Liver (tissue), 3 donors: ENCODE measurements around the gene RGS17.

Experiments
- ATF3 ChIP-seq: IDR thresholded peaks from 2 replicates; pipeline ENCODE4 v1.6.1; 2016; ENCODE audit warnings: antibody characterized with exemption
- CTCF ChIP-seq: fragments of 150-350 bp; IDR thresholded peaks from 2 replicates; pipeline ENCODE4 v1.5.1; 2017; ENCODE audit warnings: improper control_type of control experiment, low read depth, low read length; ENCODE audit not compliant: missing input control
- EGR1 ChIP-seq, 2 donors: IDR thresholded peaks; 2 replicates each; pipeline ENCODE4 v1.6.1; 2016 to 2018; ENCODE audit warnings: antibody characterized with exemption in 2 of 2, low read depth in 2 of 2
- FOXA1 ChIP-seq: IDR thresholded peaks from 2 replicates; pipeline ENCODE4 v1.6.1; 2016; ENCODE audit warnings: antibody characterized with exemption
- HNF4G ChIP-seq: IDR thresholded peaks from 2 replicates; pipeline ENCODE4 v1.6.1; 2016; ENCODE audit warnings: antibody characterized with exemption
- JUND ChIP-seq, 2 donors: IDR thresholded peaks; 2 replicates each; pipeline ENCODE4 v1.6.1; 2016; ENCODE audit warnings: antibody characterized with exemption in 2 of 2
- RAD21 ChIP-seq, 2 donors: IDR thresholded peaks; 2 replicates each; pipeline ENCODE4 v1.6.1; 2016; ENCODE audit warnings: antibody characterized with exemption in 2 of 2, mild to moderate bottlenecking in 2 of 2
- SP1 ChIP-seq: IDR thresholded peaks from 2 replicates; pipeline ENCODE4 v1.6.1; 2018; ENCODE audit warnings: antibody characterized with exemption, mild to moderate bottlenecking
- TAF1 ChIP-seq: conservative IDR thresholded peaks from 2 replicates; pipeline ENCODE4 v1.6.1; 2016; ENCODE audit warnings: antibody characterized with exemption, mild to moderate bottlenecking
- YY1 ChIP-seq: IDR thresholded peaks from 2 replicates; pipeline ENCODE4 v1.6.1; 2016; ENCODE audit warnings: antibody characterized with exemption, mild to moderate bottlenecking
- TF ChIP-seq, protein P1 (sequence below): IDR thresholded peaks from 2 replicates; pipeline ENCODE4 v1.6.1; 2016; ENCODE audit warnings: antibody characterized with exemption, mild to moderate bottlenecking
- TF ChIP-seq, protein P2 (sequence below): IDR thresholded peaks from 2 replicates; pipeline ENCODE4 v1.6.1; 2016; ENCODE audit warnings: antibody characterized with exemption
- TF ChIP-seq, protein P3 (sequence below): IDR thresholded peaks from 2 replicates; pipeline ENCODE4 v1.6.1; 2016; ENCODE audit warnings: antibody characterized with exemption
- donor health status: healthy.
- donor health status: healthy.

- TF ChIP-seq, protein P1, sequence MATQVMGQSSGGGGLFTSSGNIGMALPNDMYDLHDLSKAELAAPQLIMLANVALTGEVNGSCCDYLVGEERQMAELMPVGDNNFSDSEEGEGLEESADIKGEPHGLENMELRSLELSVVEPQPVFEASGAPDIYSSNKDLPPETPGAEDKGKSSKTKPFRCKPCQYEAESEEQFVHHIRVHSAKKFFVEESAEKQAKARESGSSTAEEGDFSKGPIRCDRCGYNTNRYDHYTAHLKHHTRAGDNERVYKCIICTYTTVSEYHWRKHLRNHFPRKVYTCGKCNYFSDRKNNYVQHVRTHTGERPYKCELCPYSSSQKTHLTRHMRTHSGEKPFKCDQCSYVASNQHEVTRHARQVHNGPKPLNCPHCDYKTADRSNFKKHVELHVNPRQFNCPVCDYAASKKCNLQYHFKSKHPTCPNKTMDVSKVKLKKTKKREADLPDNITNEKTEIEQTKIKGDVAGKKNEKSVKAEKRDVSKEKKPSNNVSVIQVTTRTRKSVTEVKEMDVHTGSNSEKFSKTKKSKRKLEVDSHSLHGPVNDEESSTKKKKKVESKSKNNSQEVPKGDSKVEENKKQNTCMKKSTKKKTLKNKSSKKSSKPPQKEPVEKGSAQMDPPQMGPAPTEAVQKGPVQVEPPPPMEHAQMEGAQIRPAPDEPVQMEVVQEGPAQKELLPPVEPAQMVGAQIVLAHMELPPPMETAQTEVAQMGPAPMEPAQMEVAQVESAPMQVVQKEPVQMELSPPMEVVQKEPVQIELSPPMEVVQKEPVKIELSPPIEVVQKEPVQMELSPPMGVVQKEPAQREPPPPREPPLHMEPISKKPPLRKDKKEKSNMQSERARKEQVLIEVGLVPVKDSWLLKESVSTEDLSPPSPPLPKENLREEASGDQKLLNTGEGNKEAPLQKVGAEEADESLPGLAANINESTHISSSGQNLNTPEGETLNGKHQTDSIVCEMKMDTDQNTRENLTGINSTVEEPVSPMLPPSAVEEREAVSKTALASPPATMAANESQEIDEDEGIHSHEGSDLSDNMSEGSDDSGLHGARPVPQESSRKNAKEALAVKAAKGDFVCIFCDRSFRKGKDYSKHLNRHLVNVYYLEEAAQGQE, result no peak
- no peak for TF ChIP-seq CTCF
- no peak for TF ChIP-seq ATF3
- no peak for TF ChIP-seq SP1
- no peak for TF ChIP-seq FOXA1
- TF ChIP-seq, protein P2, sequence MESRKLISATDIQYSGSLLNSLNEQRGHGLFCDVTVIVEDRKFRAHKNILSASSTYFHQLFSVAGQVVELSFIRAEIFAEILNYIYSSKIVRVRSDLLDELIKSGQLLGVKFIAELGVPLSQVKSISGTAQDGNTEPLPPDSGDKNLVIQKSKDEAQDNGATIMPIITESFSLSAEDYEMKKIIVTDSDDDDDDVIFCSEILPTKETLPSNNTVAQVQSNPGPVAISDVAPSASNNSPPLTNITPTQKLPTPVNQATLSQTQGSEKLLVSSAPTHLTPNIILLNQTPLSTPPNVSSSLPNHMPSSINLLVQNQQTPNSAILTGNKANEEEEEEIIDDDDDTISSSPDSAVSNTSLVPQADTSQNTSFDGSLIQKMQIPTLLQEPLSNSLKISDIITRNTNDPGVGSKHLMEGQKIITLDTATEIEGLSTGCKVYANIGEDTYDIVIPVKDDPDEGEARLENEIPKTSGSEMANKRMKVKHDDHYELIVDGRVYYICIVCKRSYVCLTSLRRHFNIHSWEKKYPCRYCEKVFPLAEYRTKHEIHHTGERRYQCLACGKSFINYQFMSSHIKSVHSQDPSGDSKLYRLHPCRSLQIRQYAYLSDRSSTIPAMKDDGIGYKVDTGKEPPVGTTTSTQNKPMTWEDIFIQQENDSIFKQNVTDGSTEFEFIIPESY, result no peak
- TF ChIP-seq, protein P3, sequence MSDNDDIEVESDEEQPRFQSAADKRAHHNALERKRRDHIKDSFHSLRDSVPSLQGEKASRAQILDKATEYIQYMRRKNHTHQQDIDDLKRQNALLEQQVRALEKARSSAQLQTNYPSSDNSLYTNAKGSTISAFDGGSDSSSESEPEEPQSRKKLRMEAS, result no peak
- no peak for TF ChIP-seq YY1
- TF ChIP-seq TAF1, result no peak
- TF ChIP-seq EGR1 (IDR thresholded peaks at IDR 0.05; ENCODE audit: low read depth in 2 of 2), result no peak
- TF ChIP-seq HNF4G, result no peak
- TF ChIP-seq JUND (IDR thresholded peaks at IDR 0.05), result no peak
- TF ChIP-seq RAD21 (IDR thresholded peaks at IDR 0.05), result no peak
Observed at GRCh38 chr6:152980656-152981055, 150.4 kb downstream of the RGS17 start.
